Pancreas (tissue), 10 donors: ENCODE measurements around the gene ZNF200. TPM values are rescaled to one million over a fixed set of nuclear protein-coding genes. Genes with fewer than 3 reads are reported as not detected.

ENCODE experiments used
- ATAC-seq, 4 donors: fragments of 200-7000 bp; cut with Tn5 transposase; one replicate each; pipeline versions ENCODE4 v1.8.0 to v1.9.1; 2020; ENCODE audit warnings: mild to moderate bottlenecking in 4 of 4, moderate library complexity in 4 of 4
- DNase-seq, 6 donors: peaks; one replicate each; pipeline ENCODE4 v3.0.0-alpha.2; 2020
- FAIRE-seq: peaks from 2 replicates; lab custom pipeline; 2012; peaks lifted over from hg19 to GRCh38; lab: Jason Lieb, UNC
- H3K27ac ChIP-seq, 4 donors: fragments of 200-600 bp; sonication (generic); 1 replicate in 3 of 4; 2 replicates in 1 of 4; pipeline versions ENCODE4 v1.5.0 to v1.8.0; 2020
- H3K27me3 ChIP-seq, 4 donors: fragments of 200-600 bp; one replicate each; pipeline ENCODE4 v1.8.0; 2021
- H3K36me3 ChIP-seq, 3 donors: fragments of 200-600 bp; sonication (generic) in 1 of 3; one replicate each; pipeline versions ENCODE4 v1.5.0 to v1.8.0; 2020 to 2021
- H3K4me1 ChIP-seq, 3 donors: fragments of 200-600 bp; one replicate each; pipeline ENCODE4 v1.8.0; 2021
- H3K4me3 ChIP-seq, 4 donors: fragments of 200-600 bp; sonication (generic) in 2 of 4; one replicate each; pipeline versions ENCODE4 v1.5.0 to v1.8.0; 2020 to 2021
- H3K9me3 ChIP-seq, 4 donors: fragments of 200-600 bp; one replicate each; pipeline ENCODE4 v1.8.0; 2021
- WGBS, 2 donors: extraction: QIAGEN DNeasy Blood & Tissue Kit; methylation state at CpG; one replicate each; pipeline ENCODE4 v1.1.7; 2013; 5-methylcytosine and 5-hydroxymethylcytosine counted together
- intact Hi-C, 3 donors: fragments of 100-400 bp; cut with DNase I; formaldehyde crosslinking; loops; one replicate each; pipeline versions ENCODE4 v1.11.1 to v1.14.2; 2022
- polyA plus RNA-seq, 2 donors: library from polyadenylated mRNA; stranded (reverse); fragments of 200-250 nt; gene quantifications; one replicate each; pipeline ENCODE4 v1.2.3, GENCODE V29; 2013
- total RNA-seq, 6 donors: library from RNA; stranded (reverse); fragmentation: NEBNext Ultra II Directional in 4 of 6; extraction: Animal tissue kit (Norgen Biotek cat#: 25700) in 4 of 6; gene quantifications; one replicate each; pipeline versions ENCODE4 v1.2.1 to v1.2.4, GENCODE V29; 2021 to 2023
- TF ChIP-seq, protein P1 (sequence below), 4 donors: fragments of 200-600 bp; sonication (generic) in 3 of 4; IDR thresholded peaks; one replicate each; pipeline versions ENCODE4 v1.5.0 to v1.8.0; 2021; ENCODE audit warnings: antibody characterized with exemption in 4 of 4
- donor health status: healthy with polysubstance abuse.
- donor health status: DM: no; HTN: no; CAD: no; lungs with moderate emphysema.
- donor health status: DM: no; HTN: no; CAD: no.
- donor health status: control.
- donor health status: control.
- donor health status: Bipolar disorder and iron deficiency.
- donor health status: DM: yes; HTN: yes; CAD: no.
- donor health status: DM: no; HTN: no; CAD: no.
- donor health status: DM: no; HTN: no; CAD: no.
- donor health status: DM: yes; HTN: yes; CAD: no.

Gene ZNF200
- total and polyA plus RNA-seq, 8 donors, result 1.5 to 3.7 (median 2.6) TPM

DNA sequence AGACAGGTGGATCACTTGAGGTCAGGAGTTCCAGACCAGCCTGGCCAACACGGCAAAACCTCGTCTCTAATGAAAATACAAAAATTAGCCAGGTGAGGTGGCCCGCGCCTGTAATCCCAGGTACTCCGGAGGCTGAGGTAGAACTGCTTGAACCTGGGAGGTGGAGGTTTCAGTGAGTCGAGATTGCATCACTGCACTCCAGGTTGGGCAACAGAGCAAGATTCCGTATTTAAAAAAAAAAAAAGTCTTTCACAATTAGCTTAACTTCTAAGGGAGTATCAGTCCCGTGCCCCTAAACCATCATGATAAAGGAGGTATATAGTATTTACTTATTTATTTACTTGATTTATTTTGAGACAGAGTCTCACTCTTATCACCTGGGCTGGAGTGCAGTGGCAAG lies 24.9 kb upstream of the ZNF200 start:
- H3K27ac ChIP-seq, result no peak overlapping the region
- ATAC-seq, result no peak
- WGBS, 2 donors, result 75 to 80% methylated on average over 8 of the region's 8 CpGs
- intact Hi-C loops, result no loop called here
- no peaks in the 10 kb centered on the region for H3K36me3 ChIP-seq
- H3K4me3 ChIP-seq, result no peak overlapping the region
- FAIRE-seq, result no peak
- peaks cover 0 to 2% (median 1%) of the 10 kb centered on the region in 3 donors for H3K4me1 ChIP-seq
- TF ChIP-seq, protein P1, sequence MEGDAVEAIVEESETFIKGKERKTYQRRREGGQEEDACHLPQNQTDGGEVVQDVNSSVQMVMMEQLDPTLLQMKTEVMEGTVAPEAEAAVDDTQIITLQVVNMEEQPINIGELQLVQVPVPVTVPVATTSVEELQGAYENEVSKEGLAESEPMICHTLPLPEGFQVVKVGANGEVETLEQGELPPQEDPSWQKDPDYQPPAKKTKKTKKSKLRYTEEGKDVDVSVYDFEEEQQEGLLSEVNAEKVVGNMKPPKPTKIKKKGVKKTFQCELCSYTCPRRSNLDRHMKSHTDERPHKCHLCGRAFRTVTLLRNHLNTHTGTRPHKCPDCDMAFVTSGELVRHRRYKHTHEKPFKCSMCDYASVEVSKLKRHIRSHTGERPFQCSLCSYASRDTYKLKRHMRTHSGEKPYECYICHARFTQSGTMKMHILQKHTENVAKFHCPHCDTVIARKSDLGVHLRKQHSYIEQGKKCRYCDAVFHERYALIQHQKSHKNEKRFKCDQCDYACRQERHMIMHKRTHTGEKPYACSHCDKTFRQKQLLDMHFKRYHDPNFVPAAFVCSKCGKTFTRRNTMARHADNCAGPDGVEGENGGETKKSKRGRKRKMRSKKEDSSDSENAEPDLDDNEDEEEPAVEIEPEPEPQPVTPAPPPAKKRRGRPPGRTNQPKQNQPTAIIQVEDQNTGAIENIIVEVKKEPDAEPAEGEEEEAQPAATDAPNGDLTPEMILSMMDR (IDR thresholded peaks at IDR 0.05), result no peak
- no peak for DNase-seq
- H3K27me3 ChIP-seq, result no peaks in the 10 kb centered on the region
- no peaks in the 10 kb centered on the region for H3K9me3 ChIP-seq

- H3K27ac ChIP-seq, result no peak overlapping the region
- WGBS, 2 donors, result 63 to 64% methylated on average over 9 of the region's 9 CpGs
- FAIRE-seq (no peak), ATAC-seq (no peak), DNase-seq (no peak)
- H3K4me1 ChIP-seq, result no peaks in the 10 kb centered on the region
- H3K9me3 ChIP-seq, result no peaks in the 10 kb centered on the region
- TF ChIP-seq, protein P1 (IDR thresholded peaks at IDR 0.05), result no peak
- intact Hi-C loops, result no loop called here
- no peak overlapping the region for H3K4me3 ChIP-seq
- no peaks in the 10 kb centered on the region for H3K36me3 ChIP-seq
- no peaks in the 10 kb centered on the region for H3K27me3 ChIP-seq
Observed at GRCh38 chr16:3256866-3257465, 22.0 kb upstream of the ZNF200 start.

DNA sequence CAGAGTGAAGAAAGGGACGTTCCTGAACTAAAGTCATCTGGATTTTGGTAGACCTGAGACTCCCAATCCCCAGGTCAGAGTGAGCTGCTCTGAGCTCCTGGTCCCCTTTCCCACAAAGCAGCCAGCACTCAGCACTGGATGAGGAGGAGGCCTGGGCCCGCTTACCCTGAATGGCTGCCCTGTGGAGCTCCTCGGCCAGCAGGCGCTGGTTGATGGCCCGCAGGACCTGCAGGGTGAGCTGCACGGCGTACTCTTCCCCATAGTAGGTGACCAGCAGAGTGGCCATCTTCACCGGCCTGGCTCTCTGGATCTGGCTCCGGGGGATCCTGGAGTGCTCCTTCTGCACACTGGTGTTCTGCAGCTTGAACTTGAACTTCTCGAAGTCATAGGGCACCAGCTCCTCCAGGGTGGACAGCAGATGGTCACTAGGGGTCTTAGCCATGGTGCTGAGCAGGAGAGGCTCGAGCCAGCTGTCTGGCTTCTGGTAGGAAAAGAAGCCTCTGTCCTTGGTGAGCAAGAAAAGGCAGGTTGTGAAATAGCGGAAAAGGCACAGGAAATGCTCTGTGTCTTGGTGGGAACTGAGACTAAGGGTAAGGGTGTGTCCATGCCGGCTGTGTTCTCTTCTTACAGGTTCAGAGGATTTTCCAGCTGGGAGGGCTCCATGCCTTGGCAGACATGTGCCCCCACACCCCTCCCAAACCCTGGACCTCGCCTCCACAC lies 21.3 kb upstream of the ZNF200 start, which contains the start of gene MEFV:
MEFV (minus strand) TSS at position 488 of the 720 bp plus-strand sequence; CDS start at position 442, 46 bp downstream.
- TF ChIP-seq, protein P1 (IDR thresholded peaks at IDR 0.05), result no peak
- Histone ChIP-seq H3K9me3 (no peaks in the 10 kb centered on the region), H3K4me3 (no peak within 1 kb of the TSS), H3K27ac (no peak within 1 kb of the TSS), H3K27me3 (no peaks in the 10 kb centered on the region), H3K36me3 (no peaks in the 10 kb centered on the region), H3K4me1 (no peaks in the 10 kb centered on the region)
- DNase-seq, result no peak
- peak in 2 of 4 donors; percentile 27 to 40 for ATAC-seq
- FAIRE-seq, result no peak
- intact Hi-C loops, result no loop called here
- 66 to 72% methylated on average over 14 of the region's 14 CpGs for WGBS, 2 donors

DNA sequence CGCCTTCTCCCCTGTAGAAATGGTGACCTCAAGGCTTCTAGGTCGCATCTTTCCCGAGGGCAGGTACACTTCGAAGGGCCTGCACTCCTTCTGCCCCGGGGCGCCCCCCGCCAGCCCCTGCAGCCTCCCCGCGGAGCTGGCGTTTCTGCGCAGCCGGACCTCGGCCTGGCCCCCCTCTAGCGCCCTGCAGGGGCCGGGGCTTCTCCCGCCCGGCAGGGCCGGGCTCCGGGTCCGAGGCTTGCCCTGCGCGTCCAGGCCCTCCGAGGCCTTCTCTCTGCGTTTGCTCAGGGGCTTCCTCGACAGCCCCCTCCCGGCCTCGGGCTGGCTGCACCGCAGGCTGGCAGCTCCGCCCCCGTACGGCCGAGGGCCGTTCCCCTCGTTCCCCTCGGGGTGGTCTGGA lies 19.4 kb upstream of the ZNF200 start:
- Histone ChIP-seq H3K27ac (no peak overlapping the region), H3K4me3 (no peak overlapping the region), H3K27me3 (no peaks in the 10 kb centered on the region), H3K36me3 (no peaks in the 10 kb centered on the region), H3K9me3 (no peaks in the 10 kb centered on the region), H3K4me1 (no peaks in the 10 kb centered on the region)
- DNase-seq (no peak), FAIRE-seq (no peak), ATAC-seq (no peak)
- TF ChIP-seq, protein P1 (IDR thresholded peaks at IDR 0.05), result no peak
- 31 to 38% methylated on average over 24 to 35 of the region's 35 CpGs for WGBS, 2 donors
- intact Hi-C loops, result no loop called here

- no peaks in the 10 kb centered on the region for H3K4me1 ChIP-seq
- intact Hi-C loops, result no loop called here
- DNase-seq (no peak), ATAC-seq (no peak), FAIRE-seq (no peak)
- no peak overlapping the region for H3K27ac ChIP-seq
- 64 to 69% methylated on average over 4 of the region's 4 CpGs for WGBS, 2 donors
- no peaks in the 10 kb centered on the region for H3K27me3 ChIP-seq
- no peaks in the 10 kb centered on the region for H3K36me3 ChIP-seq
- no peaks in the 10 kb centered on the region for H3K9me3 ChIP-seq
- TF ChIP-seq, protein P1 (IDR thresholded peaks at IDR 0.05), result no peak
- H3K4me3 ChIP-seq, result no peak overlapping the region
Observed at GRCh38 chr16:3252967-3253366, 18.0 kb upstream of the ZNF200 start.
